Mucosa of rectum (tissue), 2 donors: Measurements from ENCODE around the gene OR2AE1.

Experiments used
- H3K27ac ChIP-seq, 2 donors: one replicate each; pipeline ENCODE4 v1.7.0; 2013; ENCODE audit warnings: inconsistent platforms in 2 of 2, low read depth in 2 of 2, low read length in 2 of 2
- H3K27me3 ChIP-seq, 2 donors: one replicate each; pipeline ENCODE4 v1.7.0; 2013; ENCODE audit warnings: low read length in 2 of 2; ENCODE audit not compliant: control insufficient read depth in 2 of 2, insufficient read depth in 2 of 2
- H3K36me3 ChIP-seq, 2 donors: one replicate each; pipeline ENCODE4 v1.7.0; 2013; ENCODE audit warnings: low read length in 2 of 2; ENCODE audit not compliant: control insufficient read depth in 2 of 2, insufficient read depth in 2 of 2
- H3K4me1 ChIP-seq, 2 donors: one replicate each; pipeline ENCODE4 v1.7.0; 2013; ENCODE audit warnings: low read length in 2 of 2, mild to moderate bottlenecking in 1 of 2; ENCODE audit not compliant: control insufficient read depth in 2 of 2, insufficient read depth in 2 of 2
- H3K4me3 ChIP-seq, 2 donors: one replicate each; pipeline ENCODE4 v1.7.0; 2013; ENCODE audit warnings: low read length in 2 of 2
- H3K9ac ChIP-seq, 2 donors: one replicate each; pipeline ENCODE4 v1.7.0; 2013; ENCODE audit warnings: low read length in 2 of 2, low read depth in 1 of 2, mild to moderate bottlenecking in 1 of 2
- H3K9me3 ChIP-seq, 2 donors: one replicate each; pipeline ENCODE4 v1.7.0; 2013; ENCODE audit warnings: low read length in 2 of 2; ENCODE audit not compliant: control insufficient read depth in 2 of 2
- donor health status: healthy.
- donor health status: Normal muscosa, but diverticular disease.

OR2AE1 gene

DNA sequence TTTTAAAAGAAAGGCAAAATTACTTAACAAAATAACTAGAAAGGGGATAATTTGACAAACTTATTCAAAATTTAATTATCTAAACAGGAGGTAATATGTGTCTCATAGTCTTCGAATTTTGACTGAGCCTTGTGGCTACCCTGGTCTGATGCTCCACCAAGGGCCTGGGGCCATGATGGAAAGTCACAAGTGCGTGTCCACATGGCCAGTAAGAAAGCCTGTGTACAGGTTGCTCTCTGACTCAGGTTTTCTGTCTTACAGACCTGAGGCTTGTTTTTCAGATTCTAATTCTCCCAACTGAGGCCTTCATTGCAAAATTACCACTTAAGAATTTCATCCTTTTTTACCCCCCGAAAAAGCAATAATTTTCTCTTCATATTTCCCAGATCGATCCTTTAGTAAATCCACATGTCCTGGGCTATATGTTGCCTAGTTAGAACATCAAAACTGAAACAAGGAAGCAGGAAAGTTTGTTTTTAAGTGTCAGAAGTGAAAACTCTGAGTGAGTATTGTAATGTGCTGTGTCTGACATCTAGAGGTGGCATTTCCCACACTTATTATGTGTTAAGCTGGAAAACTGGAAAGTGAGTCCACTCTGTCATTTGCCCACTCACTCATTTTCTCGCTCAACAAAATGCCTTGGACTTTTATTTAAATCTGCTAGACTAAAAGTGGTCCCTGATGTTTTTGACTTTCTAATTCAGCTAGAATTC is 39.0 kb downstream of the OR2AE1 start:
- H3K9ac ChIP-seq, result peak overlapping the region; percentile 9 to 12

DNA sequence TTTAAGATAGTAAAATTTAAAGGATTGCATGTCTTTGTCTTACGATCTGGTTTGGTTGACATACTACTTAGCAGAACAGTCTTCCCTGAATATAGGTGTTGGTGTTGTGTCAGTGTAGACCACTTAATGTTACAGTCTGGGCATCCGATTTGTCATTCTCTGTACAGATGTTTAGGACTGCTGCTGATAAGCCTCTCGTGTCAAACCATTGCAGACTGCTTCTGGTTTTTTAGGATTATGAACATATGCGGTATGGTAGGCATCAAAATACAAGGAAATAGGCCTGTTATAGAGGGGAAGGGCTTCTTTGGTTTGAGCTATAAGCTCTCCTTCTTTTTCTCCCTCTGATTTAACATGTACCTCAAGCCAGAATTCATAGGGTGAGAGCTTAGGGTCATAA is 41.6 kb downstream of the OR2AE1 start:
- H3K4me1 ChIP-seq, result peaks cover 6 to 15% of the 10 kb centered on the region in 2 donors
- no peak overlapping the region for H3K9ac ChIP-seq
- H3K27me3 ChIP-seq, result no peaks in the 10 kb centered on the region
- no peaks in the 10 kb centered on the region for H3K36me3 ChIP-seq
- no peak overlapping the region for H3K27ac ChIP-seq
- H3K4me3 ChIP-seq, result no peak overlapping the region
- no peaks in the 10 kb centered on the region for H3K9me3 ChIP-seq

More for the DNA sequence above, 39.0 kb downstream of the OR2AE1 start:
- H3K27ac ChIP-seq, result peak overlapping the region; percentile 54 to 61
- no peaks in the 10 kb centered on the region for H3K36me3 ChIP-seq
- no peaks in the 10 kb centered on the region for H3K27me3 ChIP-seq
- peaks cover 6 to 18% of the 10 kb centered on the region in 2 donors for H3K4me1 ChIP-seq
- H3K4me3 ChIP-seq, result peak overlapping the region in 1 of 2 donors; percentile 40
- H3K9me3 ChIP-seq, result no peaks in the 10 kb centered on the region

DNA sequence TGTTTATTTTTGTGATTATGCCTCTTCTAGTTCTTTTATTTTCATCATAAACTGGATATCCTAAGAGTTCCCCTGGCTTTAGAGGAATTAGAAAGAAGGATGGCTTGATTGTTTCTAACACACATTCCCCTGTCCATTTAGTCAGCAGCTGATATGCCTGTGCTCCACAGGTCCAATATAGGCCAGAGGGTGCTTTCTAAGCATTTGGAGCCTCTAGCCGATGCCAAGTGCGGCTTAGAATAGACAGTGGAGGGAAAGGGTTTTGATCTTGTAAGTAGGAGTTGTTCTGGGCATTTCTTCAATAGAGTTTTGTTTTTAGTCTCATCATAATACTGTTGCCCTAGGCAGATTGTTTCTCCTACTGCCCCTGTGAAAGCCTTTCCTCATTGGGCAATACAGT is 42.5 kb downstream of the OR2AE1 start:
- no peak overlapping the region for H3K27ac ChIP-seq
- H3K36me3 ChIP-seq, result no peaks in the 10 kb centered on the region
- H3K9ac ChIP-seq, result no peak overlapping the region
- no peak overlapping the region for H3K4me3 ChIP-seq
- H3K4me1 ChIP-seq, result peaks cover 3 to 17% of the 10 kb centered on the region in 2 donors
- no peaks in the 10 kb centered on the region for H3K27me3 ChIP-seq
- H3K9me3 ChIP-seq, result no peaks in the 10 kb centered on the region

DNA sequence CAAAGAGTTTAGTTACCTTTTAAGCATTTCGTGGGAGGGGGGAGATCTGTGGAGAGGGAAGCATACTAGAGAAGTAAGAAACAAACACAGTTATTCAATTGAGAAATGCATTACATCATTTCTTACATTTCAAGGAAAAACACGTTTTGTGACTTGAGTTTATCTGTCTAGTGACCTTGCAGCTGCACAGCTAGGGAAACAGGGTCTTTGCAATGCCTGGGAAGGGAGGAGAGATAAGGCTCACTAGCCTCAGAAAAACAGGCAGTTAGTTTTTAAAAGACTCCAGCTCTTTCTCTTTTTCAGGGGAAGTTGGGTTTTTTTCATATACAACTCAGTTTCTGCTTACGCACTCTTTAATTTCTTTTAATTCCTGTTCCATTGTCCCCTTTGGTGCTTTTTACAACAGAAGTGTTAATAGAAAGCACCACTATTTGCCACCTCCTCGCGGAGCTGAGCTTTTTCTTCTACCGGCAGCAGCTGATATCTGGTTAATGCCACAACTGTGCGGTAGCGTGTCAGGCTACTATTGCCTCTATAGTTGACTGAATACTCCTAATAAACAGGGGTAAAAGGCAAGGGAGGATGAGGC is 43.5 kb downstream of the OR2AE1 start:
- no peaks in the 10 kb centered on the region for H3K36me3 ChIP-seq
- H3K27ac ChIP-seq, result no peak overlapping the region
- H3K27me3 ChIP-seq, result no peaks in the 10 kb centered on the region
- H3K9me3 ChIP-seq, result no peaks in the 10 kb centered on the region
- peaks cover 5 to 17% of the 10 kb centered on the region in 2 donors for H3K4me1 ChIP-seq
- no peak overlapping the region for H3K9ac ChIP-seq
- no peak overlapping the region for H3K4me3 ChIP-seq

DNA sequence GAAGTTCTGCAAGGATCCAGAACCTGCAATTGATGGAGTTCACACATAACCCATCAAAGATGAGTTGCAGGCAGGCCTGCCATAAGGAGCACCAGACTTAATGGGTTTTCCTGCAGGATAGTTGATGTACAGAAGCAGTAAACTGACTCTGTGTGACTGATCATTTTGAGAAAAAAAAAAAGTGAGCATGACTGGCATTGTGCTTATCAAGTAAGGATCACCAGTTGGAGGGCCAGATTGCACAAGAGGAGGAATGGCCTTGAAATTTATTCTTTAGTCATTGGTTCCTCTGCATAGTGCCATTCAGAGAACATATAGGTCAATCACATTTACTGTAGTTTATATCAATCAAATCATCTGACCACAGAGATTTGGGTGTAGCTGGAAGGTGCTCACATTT is 45.2 kb downstream of the OR2AE1 start:
- Histone ChIP-seq H3K4me1 (peaks cover 5 to 13% of the 10 kb centered on the region in 2 donors), H3K27ac (no peak overlapping the region), H3K4me3 (no peak overlapping the region), H3K27me3 (no peaks in the 10 kb centered on the region), H3K9ac (no peak overlapping the region), H3K9me3 (no peaks in the 10 kb centered on the region), H3K36me3 (no peaks in the 10 kb centered on the region)

DNA sequence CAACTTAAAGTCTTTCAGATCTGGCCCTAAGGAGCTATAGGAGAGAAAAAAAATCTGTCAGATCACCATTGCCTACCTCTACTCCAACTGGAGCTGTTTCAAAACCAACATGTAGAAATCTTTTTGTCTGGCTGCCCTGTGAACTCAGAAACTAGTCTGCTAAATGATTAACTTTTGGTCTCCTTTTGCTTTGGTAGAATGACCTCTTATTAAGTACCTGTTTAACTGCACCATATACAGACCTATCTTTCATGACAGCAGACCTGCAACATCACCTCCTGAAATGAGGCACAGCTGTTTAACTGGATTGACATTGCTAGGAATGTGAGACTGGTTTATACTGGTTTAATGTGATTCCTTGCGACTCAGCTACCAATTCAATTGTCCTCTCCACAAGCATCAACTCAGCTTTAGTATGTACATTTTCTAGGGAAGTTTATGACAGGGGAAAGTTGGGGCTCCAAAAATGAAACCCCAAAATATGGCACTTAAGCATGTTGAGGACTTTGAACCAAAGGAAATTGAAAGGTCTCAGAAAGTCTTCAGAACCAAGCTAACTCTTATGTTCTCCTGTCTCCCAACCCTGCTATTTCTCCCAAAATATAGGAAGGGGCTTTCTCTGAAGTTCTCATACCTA is 47.2 kb downstream of the OR2AE1 start:
- Histone ChIP-seq H3K27me3 (no peaks in the 10 kb centered on the region), H3K4me3 (no peak overlapping the region), H3K27ac (peak overlapping the region; percentile 42 to 44), H3K9ac (no peak overlapping the region), H3K36me3 (no peaks in the 10 kb centered on the region), H3K4me1 (peaks cover 5 to 13% of the 10 kb centered on the region in 2 donors), H3K9me3 (no peaks in the 10 kb centered on the region)

DNA sequence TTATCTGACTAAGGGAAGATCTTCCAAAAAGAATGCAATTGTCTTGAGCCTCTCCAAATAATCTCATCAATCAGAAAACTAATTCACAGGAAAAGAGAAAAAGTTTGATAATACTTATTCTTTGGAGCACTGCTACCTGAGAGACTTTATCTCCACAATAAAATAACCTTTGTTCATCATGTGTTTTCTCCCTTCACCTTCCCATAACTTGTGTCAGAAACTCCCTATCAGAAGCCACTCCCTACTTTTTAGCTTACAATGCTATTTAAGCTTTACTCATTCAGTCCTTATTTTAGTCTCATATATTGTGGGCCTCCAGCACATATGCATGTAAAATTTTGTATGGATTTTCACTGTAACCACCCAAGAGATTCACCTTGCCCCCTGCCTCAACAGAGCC is 48.0 kb downstream of the OR2AE1 start:
- Histone ChIP-seq H3K4me3 (peak overlapping the region in 1 of 2 donors; percentile 26), H3K9me3 (no peaks in the 10 kb centered on the region), H3K4me1 (peaks cover 5 to 13% of the 10 kb centered on the region in 2 donors), H3K27ac (peak overlapping the region; percentile 42 to 44), H3K27me3 (no peaks in the 10 kb centered on the region), H3K36me3 (no peaks in the 10 kb centered on the region), H3K9ac (no peak overlapping the region)

DNA sequence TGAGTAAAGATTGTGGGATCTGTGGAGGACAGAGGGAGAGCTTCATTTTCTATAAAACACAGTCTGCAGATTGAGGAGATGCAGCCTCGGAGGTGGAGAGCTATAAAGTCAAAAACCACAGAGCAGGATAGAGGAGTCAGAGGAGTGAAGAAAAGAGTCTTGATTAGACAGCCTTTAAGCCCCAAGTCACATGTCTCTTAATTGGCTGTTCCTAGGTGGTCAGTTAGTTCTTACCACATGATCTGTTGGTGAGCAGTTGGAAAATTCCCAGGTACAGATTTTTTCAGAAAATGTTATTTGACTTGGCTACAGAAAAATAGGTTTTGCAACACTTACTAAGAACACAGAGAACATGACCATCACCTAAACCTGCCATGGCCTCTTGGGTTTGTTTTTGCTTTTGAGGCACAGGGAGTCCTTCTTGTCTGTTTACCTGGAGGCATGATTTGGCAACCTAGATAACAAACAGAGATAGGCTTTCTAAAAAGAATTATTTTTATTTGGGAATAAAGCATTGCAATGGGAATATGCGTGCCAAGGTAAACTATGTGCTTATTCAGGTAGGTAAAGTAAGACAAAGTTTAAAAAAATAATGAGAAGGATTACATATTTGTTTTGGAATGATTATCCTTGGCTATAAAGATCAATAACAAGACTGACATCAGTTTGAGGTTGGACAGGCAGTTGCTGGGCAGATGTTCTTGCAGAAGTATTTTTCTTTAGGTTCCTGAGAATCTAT is 49.6 kb downstream of the OR2AE1 start:
- H3K4me1 ChIP-seq, result peaks cover 8 to 13% of the 10 kb centered on the region in 2 donors
- no peaks in the 10 kb centered on the region for H3K27me3 ChIP-seq
- H3K27ac ChIP-seq, result no peak overlapping the region
- H3K9me3 ChIP-seq, result no peaks in the 10 kb centered on the region
- H3K9ac ChIP-seq, result no peak overlapping the region
- no peak overlapping the region for H3K4me3 ChIP-seq
- H3K36me3 ChIP-seq, result no peaks in the 10 kb centered on the region
